ENCODE measurements around the gene SPSB1.

The SPSB1 gene

GRCh38 chr1:9406111-9406510, 113.4 kb downstream of the SPSB1 start:
- in situ Hi-C loops (cut with MboI; ENCODE audit: low pct_unique_long_range_greater_than_20kb, low sequenced_read_pairs, unreplicated experiment), result no loop called here
- TF ChIP-seq CTCF (IDR thresholded peaks at IDR 0.05; ENCODE audit: extremely low read depth, insufficient read depth, missing control alignments), result no peak

GRCh38 chr1:9410737-9411297, 118.1 kb downstream of the SPSB1 start:
- in situ Hi-C loops (cut with MboI; ENCODE audit: low pct_unique_long_range_greater_than_20kb, low sequenced_read_pairs, unreplicated experiment), result no loop called here

More at GRCh38 chr1:9406111-9406510, 113.4 kb downstream of the SPSB1 start:
- DNase-seq (ENCODE audit: low spot score), result no peak

GRCh38 chr1:9413071-9413876, 120.6 kb downstream of the SPSB1 start:
- DNase-seq (ENCODE audit: low spot score), result peak; percentile 88
- TF ChIP-seq CTCF (IDR thresholded peaks at IDR 0.05; ENCODE audit: extremely low read depth, insufficient read depth, missing control alignments), result no peak
- in situ Hi-C loops (cut with MboI; ENCODE audit: low pct_unique_long_range_greater_than_20kb, low sequenced_read_pairs, unreplicated experiment), result no loop called here

More at GRCh38 chr1:9410737-9411297, 118.1 kb downstream of the SPSB1 start:
- no peak for TF ChIP-seq CTCF (IDR thresholded peaks at IDR 0.05; ENCODE audit: extremely low read depth, insufficient read depth, missing control alignments)
- peak; percentile 66 for DNase-seq (ENCODE audit: low spot score)

GRCh38 chr1:9413877-9414213, 121.2 kb downstream of the SPSB1 start:
- DNase-seq (ENCODE audit: low spot score), result no peak
- in situ Hi-C loops (cut with MboI; ENCODE audit: low pct_unique_long_range_greater_than_20kb, low sequenced_read_pairs, unreplicated experiment), result no loop called here
- no peak for TF ChIP-seq CTCF (IDR thresholded peaks at IDR 0.05; ENCODE audit: extremely low read depth, insufficient read depth, missing control alignments)

GRCh38 chr1:9416506-9416905, 123.8 kb downstream of the SPSB1 start:
- TF ChIP-seq CTCF (IDR thresholded peaks at IDR 0.05; ENCODE audit: extremely low read depth, insufficient read depth, missing control alignments), result no peak
- DNase-seq (ENCODE audit: low spot score), result no peak
- in situ Hi-C loops (cut with MboI; ENCODE audit: low pct_unique_long_range_greater_than_20kb, low sequenced_read_pairs, unreplicated experiment), result no loop called here

- in situ Hi-C loops (cut with MboI; ENCODE audit: low pct_unique_long_range_greater_than_20kb, low sequenced_read_pairs, unreplicated experiment), result no loop called here
- TF ChIP-seq CTCF (IDR thresholded peaks at IDR 0.05; ENCODE audit: extremely low read depth, insufficient read depth, missing control alignments), result no peak
These were observed 124.3 kb downstream of the SPSB1 start for GRCh38 chr1:9416918-9417500.

More at GRCh38 chr1:9416918-9417500, 124.3 kb downstream of the SPSB1 start:
- no peak for DNase-seq (ENCODE audit: low spot score)

Measured in GM13977 (cell line).